Sigmoid colon (tissue), 4 donors: ENCODE data around the gene SLC35F4.

Source experiments
- CTCF ChIP-seq, 4 experiments: fragments of 450-650 bp in 3 of 4; fragments of 200-600 bp in 1 of 4; IDR thresholded peaks; one replicate each; pipeline ENCODE4 v1.5.1; 2016 to 2019; ENCODE audit warnings: antibody characterized with exemption in 4 of 4, mild to moderate bottlenecking in 3 of 4, moderate library complexity in 2 of 4
- EP300 ChIP-seq, 4 donors: sonication (generic); formaldehyde crosslinking; IDR thresholded peaks; one replicate each; pipeline ENCODE4 v1.6.1; 2017; ENCODE audit warnings: antibody characterized with exemption in 4 of 4
- POLR2A ChIP-seq, 2 donors: fragments of 450-650 bp; IDR thresholded peaks; one replicate each; pipeline ENCODE4 v1.6.1; 2016; ENCODE audit warnings: antibody characterized with exemption in 2 of 2, mild to moderate bottlenecking in 2 of 2, moderate library complexity in 2 of 2
- POLR2AphosphoS5 ChIP-seq, 4 donors: sonication (generic); formaldehyde crosslinking; IDR thresholded peaks; one replicate each; pipeline ENCODE4 v1.6.1; 2017; ENCODE audit warnings: antibody characterized with exemption in 4 of 4

- TF ChIP-seq POLR2A (IDR thresholded peaks at IDR 0.05) (no peak), CTCF (IDR thresholded peaks at IDR 0.05) (no peak), POLR2AphosphoS5 (IDR thresholded peaks at IDR 0.05) (no peak), EP300 (IDR thresholded peaks at IDR 0.05) (no peak)
These were observed 38.1 kb upstream of the SLC35F4 start for GRCh38 chr14:57903954-57904353.
